Measurements from ENCODE around the gene MARCHF10. TPM values are rescaled to one million over a fixed set of nuclear protein-coding genes. Genes with fewer than 3 reads are reported as not detected.
"Not testable (repeated sequence)": the region's sequence is repeated elsewhere in the genome, so short reads cannot be mapped to it uniquely, and the experiment has no call there.

Gene MARCHF10
- total RNA-seq, 2 experiments from 2014 or later, result not detected

DNA sequence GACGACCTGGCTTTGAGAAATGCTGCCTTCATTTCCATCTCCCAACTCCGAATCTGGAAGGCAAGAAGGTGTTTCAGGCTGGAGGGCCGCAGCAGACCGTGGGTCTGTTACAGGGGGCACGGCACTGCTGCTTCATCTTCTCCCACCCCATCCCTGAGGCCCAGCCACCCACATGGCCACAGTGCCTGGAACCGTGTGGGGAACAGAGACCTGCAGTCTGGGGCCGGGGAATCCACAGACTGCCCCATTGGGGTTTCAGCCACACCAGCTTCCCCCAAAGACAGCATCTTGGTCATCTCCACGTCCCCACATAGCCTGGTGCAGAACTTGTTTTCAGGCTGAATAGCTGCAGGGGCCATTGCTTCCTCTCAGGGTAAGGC lies 106.4 kb downstream of the MARCHF10 start:
- Mint-ChIP-seq H3K4me3 (no peak overlapping the region), H3K27ac (no peak overlapping the region), H3K9me3 (no peaks in the 10 kb centered on the region), H3K27me3 (peaks cover 19% of the 10 kb centered on the region), H3K36me3 (ENCODE audit: low read depth) (no peaks in the 10 kb centered on the region), H3K4me1 (ENCODE audit: low read depth) (peaks cover 17% of the 10 kb centered on the region)
- ChIA-PET CTCF (no interaction called here), POLR2A (interaction anchor here (1.4 kb wide), 1 partner anchor 265 kb away, joined by 3 read pairs; no protein-coding TSS in a partner anchor)
- DNase-seq, result no peak
- intact Hi-C loops (cut with micrococcal nuclease), result no loop called here
- TF ChIP-seq, protein P1, sequence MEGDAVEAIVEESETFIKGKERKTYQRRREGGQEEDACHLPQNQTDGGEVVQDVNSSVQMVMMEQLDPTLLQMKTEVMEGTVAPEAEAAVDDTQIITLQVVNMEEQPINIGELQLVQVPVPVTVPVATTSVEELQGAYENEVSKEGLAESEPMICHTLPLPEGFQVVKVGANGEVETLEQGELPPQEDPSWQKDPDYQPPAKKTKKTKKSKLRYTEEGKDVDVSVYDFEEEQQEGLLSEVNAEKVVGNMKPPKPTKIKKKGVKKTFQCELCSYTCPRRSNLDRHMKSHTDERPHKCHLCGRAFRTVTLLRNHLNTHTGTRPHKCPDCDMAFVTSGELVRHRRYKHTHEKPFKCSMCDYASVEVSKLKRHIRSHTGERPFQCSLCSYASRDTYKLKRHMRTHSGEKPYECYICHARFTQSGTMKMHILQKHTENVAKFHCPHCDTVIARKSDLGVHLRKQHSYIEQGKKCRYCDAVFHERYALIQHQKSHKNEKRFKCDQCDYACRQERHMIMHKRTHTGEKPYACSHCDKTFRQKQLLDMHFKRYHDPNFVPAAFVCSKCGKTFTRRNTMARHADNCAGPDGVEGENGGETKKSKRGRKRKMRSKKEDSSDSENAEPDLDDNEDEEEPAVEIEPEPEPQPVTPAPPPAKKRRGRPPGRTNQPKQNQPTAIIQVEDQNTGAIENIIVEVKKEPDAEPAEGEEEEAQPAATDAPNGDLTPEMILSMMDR (IDR thresholded peaks at IDR 0.05), result no peak
- ATAC-seq, result no peak

DNA sequence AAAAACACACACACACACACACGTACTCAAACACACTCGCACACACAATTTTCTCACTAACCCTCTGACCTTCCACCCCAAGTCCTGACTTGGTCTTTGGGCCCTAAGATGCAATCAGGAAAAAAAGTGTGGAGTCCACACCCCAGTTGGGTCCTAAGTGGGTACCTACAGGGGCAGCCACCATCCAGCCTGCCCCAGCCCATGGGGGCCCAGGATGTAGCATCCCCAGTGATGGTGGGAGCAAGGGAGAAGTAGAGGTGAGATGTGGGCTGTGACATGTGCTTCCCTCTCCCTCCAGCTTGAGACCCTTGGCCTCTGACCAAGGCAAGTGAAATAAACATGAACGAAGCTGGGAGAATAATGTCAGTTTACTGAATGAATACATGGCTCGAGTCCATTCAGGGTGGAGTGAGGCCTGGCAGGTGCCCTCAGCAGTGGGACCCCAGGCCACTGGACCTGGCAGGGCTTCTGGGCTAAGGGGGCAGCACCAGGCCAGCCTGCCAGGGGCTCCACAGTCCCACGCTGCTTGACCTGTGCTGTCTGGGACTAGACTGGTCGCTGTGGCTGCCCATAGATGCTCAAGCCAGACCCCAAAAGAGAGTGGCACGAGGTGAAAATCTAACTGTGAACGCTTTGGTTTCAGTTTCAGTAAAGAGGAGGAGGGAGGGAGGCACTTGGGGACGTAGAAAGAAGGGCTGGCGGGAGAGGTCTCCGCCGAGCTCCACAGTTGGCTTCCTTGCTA lies 107.0 kb downstream of the MARCHF10 start:
- H3K9me3 Mint-ChIP-seq, result no peaks in the 10 kb centered on the region
- DNase-seq (no peak), ATAC-seq (no peak)
- H3K27ac Mint-ChIP-seq, result no peak overlapping the region
- no peaks in the 10 kb centered on the region for H3K36me3 Mint-ChIP-seq (ENCODE audit: low read depth)
- ChIA-PET POLR2A (interaction anchor here (1.0 to 1.4 kb wide), 2 partner anchors 23 to 266 kb away, joined by 3 read pairs; no protein-coding TSS in a partner anchor), CTCF (no interaction called here)
- intact Hi-C loops (cut with micrococcal nuclease), result no loop called here
- TF ChIP-seq, protein P1 (IDR thresholded peaks at IDR 0.05), result no peak
- H3K4me3 Mint-ChIP-seq, result no peak overlapping the region
- peaks cover 17% of the 10 kb centered on the region for H3K27me3 Mint-ChIP-seq
- H3K4me1 Mint-ChIP-seq (ENCODE audit: low read depth), result peaks cover 17% of the 10 kb centered on the region

DNA sequence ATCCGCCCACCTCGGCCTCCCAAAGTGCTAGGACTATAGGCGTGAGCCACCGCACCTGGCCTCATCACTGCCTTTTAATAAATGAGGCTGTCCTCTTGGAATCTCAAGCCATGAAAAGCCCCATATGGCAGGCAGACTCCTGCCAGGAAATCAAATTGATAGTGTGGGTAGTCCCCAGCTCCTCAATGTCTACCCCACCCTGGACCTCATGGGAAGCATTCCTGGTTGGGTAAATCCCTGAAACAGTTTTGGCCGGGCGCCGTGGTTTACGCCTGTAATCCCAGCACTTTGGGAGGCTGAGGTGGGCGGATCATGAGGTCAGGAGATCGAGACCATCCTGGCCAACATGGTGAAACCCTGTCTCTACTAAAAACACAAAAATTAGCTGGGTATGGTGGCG lies 109.7 kb downstream of the MARCHF10 start:
- H3K4me1 Mint-ChIP-seq (ENCODE audit: low read depth); H3K27me3 Mint-ChIP-seq; H3K4me3 Mint-ChIP-seq; H3K27ac Mint-ChIP-seq; H3K36me3 Mint-ChIP-seq (ENCODE audit: low read depth); POLR2A ChIA-PET; intact Hi-C loops (cut with micrococcal nuclease); H3K9me3 Mint-ChIP-seq; ATAC-seq; CTCF ChIA-PET; DNase-seq: not testable (repeated sequence)

DNA sequence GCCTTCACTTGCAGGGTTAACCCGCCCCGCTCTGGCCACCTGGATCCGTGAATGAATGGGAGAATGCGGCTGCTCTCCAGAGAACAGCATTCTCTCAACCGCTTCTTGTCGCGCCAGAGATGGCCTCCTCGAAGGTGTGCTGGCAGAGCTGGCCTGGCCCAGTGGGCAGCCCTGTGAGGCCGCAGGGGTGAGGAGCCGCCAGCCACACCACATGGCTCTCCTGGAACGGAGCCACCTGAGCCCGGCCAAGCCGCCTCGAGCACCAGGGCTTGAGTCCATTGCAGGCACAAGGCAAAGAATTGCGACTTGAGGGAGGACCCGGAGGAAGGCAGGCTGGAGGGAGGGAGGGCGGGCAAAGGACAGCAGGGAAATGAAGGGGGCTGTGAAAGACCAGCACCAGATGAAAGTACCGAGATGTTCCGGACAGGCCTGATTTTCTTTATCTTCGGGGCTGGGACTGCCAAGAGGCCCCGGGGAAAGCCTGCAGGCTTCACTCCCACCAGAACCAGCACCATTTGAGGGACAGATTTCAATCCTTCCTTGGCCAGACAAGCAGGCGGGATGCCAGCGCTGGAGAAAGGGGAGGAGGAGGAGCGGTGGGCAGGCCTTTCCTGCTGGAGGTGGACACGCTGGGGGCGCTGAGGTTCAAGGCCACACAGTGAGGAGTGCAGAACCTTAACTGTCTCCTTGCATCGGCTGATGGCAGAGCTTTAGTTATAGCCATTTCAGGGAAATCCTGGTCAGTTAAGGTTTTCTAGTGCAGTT lies 111.2 kb downstream of the MARCHF10 start:
- ATAC-seq, result no peak
- Mint-ChIP-seq H3K4me1 (ENCODE audit: low read depth) (no peaks in the 10 kb centered on the region), H3K4me3 (no peak overlapping the region), H3K27ac (no peak overlapping the region), H3K27me3 (peaks cover 7% of the 10 kb centered on the region), H3K36me3 (ENCODE audit: low read depth) (no peaks in the 10 kb centered on the region), H3K9me3 (no peaks in the 10 kb centered on the region)
- TF ChIP-seq, protein P1 (IDR thresholded peaks at IDR 0.05), result no peak
- POLR2A ChIA-PET, result no interaction called here
- no peak for DNase-seq
- CTCF ChIA-PET, result interaction anchor here (1.1 kb wide), 1 partner anchor 695 kb away, joined by 3 read pairs; no protein-coding TSS in a partner anchor
- intact Hi-C loops (cut with micrococcal nuclease), result no loop called here

DNA sequence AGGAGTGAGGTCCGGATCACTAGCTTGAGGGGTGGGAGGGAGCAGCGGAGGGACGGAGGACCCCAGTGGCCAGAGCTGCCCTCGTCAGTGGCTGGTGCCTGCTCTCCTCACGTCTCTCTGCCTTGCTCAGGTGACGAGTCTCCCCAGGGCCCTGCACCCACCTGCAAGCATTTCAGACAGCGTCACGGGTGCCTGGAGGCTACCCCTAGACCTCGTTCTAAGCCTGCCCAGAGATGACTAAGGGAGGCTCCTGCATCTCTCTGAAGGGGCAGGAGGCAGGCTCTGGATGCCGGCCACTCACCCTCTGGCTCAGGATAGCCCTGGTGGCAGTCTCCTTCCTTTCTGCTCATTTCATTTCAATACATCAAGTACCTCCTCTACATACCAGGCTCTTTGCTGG lies 111.9 kb downstream of the MARCHF10 start:
- no peak overlapping the region for H3K27ac Mint-ChIP-seq
- H3K4me3 Mint-ChIP-seq, result no peak overlapping the region
- no peaks in the 10 kb centered on the region for H3K9me3 Mint-ChIP-seq
- peaks cover 6% of the 10 kb centered on the region for H3K27me3 Mint-ChIP-seq
- CTCF ChIA-PET, result interaction anchor here (1.1 kb wide), 1 partner anchor 696 kb away, joined by 3 read pairs; no protein-coding TSS in a partner anchor
- intact Hi-C loops (cut with micrococcal nuclease), result no loop called here
- no peaks in the 10 kb centered on the region for H3K36me3 Mint-ChIP-seq (ENCODE audit: low read depth)
- DNase-seq (no peak), ATAC-seq (no peak)
- POLR2A ChIA-PET, result no interaction called here
- no peaks in the 10 kb centered on the region for H3K4me1 Mint-ChIP-seq (ENCODE audit: low read depth)
- TF ChIP-seq, protein P1 (IDR thresholded peaks at IDR 0.05), result no peak

DNA sequence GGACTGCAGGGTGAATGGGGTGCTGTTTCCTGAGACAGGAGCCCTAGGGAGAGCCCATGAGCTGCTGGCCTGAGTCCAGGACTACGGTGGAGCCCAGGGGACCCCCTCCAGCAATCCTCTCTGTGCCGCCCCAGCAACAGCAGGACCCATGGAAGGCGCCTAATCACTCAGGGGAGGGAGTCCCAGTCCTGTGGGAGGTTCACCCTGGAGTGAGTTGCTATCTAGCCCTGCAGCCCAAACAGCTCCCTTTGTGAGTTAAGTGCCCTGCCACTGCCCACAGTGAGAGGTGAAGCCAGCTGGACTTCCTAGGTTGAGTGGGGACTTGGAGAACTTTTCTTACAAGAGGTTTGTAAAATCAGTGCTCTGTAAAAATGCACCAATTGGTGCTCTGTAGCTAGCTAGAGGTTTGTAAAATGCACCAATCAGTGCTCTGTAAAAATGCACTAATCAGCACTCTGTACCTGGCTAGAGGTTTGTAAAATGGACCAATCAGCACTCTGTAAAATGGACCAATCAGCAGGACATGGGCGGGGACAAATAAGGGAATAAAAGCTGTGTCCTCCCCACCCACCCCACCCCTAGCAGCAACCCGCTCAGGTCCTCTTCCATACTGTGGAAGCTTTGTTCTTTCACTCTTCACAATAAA lies 112.9 kb downstream of the MARCHF10 start:
- H3K4me1 Mint-ChIP-seq (ENCODE audit: low read depth); H3K4me3 Mint-ChIP-seq; intact Hi-C loops (cut with micrococcal nuclease); H3K36me3 Mint-ChIP-seq (ENCODE audit: low read depth); POLR2A ChIA-PET; CTCF ChIA-PET; DNase-seq; ATAC-seq; H3K27ac Mint-ChIP-seq; H3K9me3 Mint-ChIP-seq; H3K27me3 Mint-ChIP-seq: not testable (repeated sequence)

Data from activated CD8-positive, alpha-beta T cell treated with anti-CD3 and anti-CD28 coated beads for 36 hours (primary cell).